ENCODE results near the gene CMIP.

- no peak for TF ChIP-seq USF2 (CRISPR knock-in tag; IDR thresholded peaks at IDR 0.05)
- TF ChIP-seq CTCF (IDR thresholded peaks at IDR 0.05) = no peak
- TF ChIP-seq, protein P1, sequence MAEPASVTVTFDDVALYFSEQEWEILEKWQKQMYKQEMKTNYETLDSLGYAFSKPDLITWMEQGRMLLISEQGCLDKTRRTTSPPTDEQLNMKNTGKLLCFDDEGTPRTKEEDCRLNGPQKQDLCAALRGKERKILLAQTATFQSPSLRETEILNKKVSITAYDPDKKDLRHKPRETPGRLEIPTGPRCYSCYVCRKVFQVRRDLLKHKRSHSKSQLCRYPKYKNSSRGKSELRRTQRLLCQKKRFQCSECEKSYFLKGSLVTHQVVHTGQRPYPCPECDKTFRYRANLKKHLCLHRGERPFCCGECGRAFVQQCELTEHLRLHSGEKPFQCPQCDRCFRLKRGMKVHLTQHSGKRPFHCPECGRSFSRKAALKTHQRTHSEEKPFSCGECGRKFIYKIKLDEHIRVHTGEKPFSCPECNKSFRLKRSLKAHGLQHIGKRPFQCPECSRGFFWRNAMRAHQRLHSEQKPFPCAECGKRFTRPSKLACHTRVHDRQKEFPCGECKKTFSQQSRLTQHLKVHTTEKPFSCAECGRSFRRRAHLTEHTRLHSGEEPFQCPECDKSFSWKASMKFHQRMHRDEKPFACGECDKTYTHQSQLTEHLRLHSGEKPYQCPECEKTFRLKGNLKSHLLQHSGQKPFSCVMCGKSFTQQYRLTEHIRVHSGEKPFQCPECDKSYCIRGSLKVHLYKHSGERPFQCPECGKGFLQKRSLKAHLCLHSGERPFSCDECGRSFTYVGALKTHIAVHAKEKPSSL (CRISPR knock-in tag; conservative IDR thresholded peaks at IDR 0.05) = no peak
- TF ChIP-seq JUN (CRISPR knock-in tag; IDR thresholded peaks at IDR 0.05) = no peak
Measured at GRCh38 chr16:81583893-81584631, 139.5 kb downstream of the CMIP start.

All from WTC11 (cell line).